D721Med (cell line): ENCODE measurements around the gene VILL.

ENCODE experiments used
- DNase-seq: peaks from one replicate; pipeline ENCODE4 v3.0.0; 2011; ENCODE audit warnings: low spot score; ENCODE audit not compliant: insufficient read length
- FAIRE-seq: peaks from 2 replicates; lab custom pipeline; 2011; peaks lifted over from hg19 to GRCh38; lab: Jason Lieb, UNC
- TF ChIP-seq, protein P1 (sequence below): IDR thresholded peaks from 2 replicates; pipeline ENCODE4 v1.5.1; 2012; ENCODE audit warnings: mild to moderate bottlenecking, control low read depth; ENCODE audit not compliant: insufficient read depth; ENCODE audit errors: missing control alignments

VILL gene

DNA sequence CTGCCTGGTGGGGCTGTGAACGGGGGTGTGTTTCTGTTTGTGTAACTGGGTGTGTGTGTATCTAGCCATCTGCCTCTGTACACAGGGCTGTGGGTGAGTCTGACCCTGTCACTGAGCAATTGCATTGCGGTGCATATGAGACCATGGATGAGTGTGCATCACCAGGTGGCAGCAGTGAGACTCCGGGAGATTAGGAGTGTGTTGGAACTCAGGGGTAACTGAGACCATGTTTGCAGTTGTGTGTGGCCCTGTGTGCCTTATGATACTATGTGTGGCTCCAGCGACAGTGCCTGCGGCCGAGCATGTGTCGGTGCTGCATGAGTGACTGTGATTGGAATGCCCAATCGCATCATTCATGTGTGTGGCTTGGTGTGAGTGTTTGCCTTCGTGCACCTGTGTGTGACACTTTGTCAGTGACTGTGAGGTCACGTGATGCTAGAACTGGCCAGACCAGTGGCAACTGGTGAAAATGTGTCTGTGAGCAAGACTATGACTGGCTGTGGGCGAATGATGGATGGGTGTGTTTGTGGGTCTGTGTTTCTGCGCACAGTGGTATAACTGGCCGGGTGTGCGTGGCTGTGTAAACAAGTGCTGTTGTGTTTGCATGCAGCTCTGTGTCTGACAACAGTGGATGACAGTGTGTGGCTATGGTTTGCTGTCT is 14.0 kb downstream of the VILL start:
- TF ChIP-seq, protein P1, sequence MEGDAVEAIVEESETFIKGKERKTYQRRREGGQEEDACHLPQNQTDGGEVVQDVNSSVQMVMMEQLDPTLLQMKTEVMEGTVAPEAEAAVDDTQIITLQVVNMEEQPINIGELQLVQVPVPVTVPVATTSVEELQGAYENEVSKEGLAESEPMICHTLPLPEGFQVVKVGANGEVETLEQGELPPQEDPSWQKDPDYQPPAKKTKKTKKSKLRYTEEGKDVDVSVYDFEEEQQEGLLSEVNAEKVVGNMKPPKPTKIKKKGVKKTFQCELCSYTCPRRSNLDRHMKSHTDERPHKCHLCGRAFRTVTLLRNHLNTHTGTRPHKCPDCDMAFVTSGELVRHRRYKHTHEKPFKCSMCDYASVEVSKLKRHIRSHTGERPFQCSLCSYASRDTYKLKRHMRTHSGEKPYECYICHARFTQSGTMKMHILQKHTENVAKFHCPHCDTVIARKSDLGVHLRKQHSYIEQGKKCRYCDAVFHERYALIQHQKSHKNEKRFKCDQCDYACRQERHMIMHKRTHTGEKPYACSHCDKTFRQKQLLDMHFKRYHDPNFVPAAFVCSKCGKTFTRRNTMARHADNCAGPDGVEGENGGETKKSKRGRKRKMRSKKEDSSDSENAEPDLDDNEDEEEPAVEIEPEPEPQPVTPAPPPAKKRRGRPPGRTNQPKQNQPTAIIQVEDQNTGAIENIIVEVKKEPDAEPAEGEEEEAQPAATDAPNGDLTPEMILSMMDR: peak; percentile 76
- FAIRE-seq (no peak), DNase-seq (peak; percentile 48)

DNA sequence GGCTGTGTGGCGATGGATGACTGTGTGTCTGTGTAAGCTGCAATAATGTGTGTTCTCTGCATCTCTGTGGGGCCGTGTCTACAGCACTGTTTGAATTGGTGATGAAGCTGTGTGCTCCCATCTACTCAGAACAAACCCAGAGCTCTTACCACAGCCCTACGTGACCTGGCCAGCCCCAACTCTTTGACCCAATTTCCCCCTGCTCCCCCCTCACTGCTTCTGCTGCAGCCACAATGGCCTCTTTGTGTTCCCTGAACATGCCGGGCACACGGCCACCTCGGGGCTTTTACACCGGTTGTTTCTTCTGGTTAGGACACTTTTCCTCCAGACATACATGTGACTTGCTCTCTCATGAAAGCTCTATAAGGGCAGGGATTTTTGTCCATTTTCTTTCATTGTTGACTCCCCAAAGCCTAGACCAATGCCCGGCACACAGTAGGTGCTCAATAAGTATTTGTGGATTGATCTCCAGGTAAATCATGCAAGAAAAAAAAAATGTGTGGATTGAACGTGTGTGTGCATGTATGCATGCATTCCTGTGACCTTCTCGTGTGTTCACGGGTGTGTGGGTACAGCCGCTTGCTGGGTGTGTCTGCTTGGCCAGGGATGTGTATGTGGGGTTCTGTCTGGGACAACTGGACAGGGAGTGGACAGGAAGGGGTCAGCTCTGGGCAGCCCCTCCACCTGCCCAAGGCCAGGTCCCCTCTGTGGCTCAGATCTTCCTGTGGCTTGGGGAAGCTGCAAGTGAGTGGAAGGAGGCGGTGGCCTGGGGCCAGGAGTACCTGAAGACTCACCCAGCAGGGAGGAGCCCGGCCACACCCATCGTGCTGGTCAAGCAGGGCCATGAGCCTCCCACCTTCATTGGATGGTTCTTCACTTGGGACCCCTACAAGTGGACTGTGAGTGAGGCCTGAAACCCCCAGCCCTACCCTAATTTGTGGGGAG is 14.8 kb downstream of the VILL start:
- TF ChIP-seq, protein P1: no peak
- no peak for FAIRE-seq
- no peak for DNase-seq

DNA sequence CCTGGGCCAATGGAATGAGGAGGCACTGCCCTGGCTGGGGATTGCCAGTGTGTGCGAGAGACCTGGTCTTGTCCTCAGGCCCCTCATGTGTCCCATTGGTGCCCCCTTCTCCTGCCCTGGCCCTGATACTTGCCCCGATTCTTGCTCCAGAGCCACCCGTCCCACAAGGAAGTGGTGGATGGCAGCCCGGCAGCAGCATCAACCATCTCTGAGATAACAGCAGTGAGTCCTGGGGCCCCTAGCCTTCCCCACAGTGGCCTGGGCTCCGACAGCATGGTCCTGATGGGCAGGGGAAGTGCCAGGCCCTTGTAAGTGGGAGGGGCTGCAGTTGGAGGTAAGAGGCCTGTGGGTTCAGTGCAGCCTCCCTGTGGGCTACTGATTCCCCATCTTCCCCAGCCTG is 15.4 kb downstream of the VILL start:
- TF ChIP-seq, protein P1: no peak
- DNase-seq (no peak), FAIRE-seq (no peak)

DNA sequence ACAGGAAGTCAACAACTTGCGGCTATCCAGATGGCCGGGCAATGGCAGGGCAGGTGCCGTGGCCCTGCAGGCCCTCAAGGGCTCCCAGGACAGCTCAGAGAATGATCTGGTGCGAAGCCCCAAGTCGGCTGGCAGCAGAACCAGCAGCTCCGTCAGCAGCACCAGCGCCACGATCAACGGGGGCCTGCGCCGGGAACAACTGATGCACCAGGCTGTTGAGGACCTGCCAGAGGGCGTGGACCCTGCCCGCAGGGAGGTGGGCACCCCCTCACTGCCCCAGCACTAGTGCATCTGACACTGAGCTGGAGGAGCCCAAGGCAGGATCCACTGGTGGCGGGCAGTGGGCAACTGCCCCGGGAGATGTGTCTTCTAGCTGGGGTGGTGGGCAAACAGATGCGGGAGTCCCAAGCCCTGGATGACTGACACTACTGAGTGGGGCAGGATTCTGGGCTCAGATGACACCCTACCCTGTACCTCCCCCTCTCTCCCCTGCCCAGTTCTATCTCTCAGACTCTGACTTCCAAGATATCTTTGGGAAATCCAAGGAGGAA is 15.9 kb downstream of the VILL start:
- TF ChIP-seq, protein P1: no peak
- FAIRE-seq (no peak), DNase-seq (no peak)

DNA sequence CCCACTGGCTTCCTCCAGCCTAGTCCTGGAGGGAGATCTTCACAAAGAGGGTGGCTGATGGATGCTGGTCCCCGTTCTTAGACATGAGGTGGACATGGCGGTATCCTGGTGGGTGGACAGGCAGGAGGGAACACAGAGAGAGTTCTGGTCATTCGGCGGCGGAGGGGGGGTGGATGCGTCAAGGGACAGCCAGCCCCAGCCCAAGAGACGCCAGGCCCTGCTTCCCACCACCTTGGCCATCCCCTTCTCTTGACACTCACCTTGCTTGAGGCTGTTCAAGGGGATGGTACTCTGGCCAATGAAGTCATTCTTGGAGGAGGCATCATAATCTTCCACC is 17.1 kb downstream of the VILL start:
- DNase-seq (no peak), FAIRE-seq (no peak)
- TF ChIP-seq, protein P1: no peak

DNA sequence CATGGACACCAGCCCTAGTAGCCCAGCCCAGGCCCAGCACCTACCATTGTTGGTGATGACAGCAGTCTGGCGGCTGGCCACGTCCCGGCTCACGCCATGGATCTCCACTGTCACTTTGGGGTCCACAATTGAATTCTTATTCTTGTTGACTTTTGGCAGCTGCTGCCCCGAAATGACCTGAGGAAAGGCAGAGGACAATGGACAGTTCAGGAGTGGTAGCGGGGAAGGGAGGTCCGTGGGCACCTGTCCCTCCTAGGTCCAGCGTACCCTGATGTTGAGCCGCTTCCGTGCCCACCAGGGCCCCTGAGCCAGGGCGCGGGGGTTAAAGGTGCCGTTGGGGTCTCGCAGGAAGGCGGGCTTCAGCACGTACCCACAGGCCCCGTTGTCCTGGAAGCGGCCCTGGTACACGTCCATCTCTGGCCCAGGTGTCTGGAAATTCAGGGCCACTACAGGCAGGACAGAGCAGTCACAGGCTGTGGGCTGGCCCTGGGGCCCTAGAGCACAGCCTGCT is 17.7 kb downstream of the VILL start:
- FAIRE-seq: no peak
- DNase-seq: no peak
- TF ChIP-seq, protein P1: no peak
